ACC112 (cell line): ENCODE results near the gene SLC36A2.
"Not testable (repeated sequence)": the region's sequence is repeated elsewhere in the genome, so short reads cannot be mapped to it uniquely, and the experiment has no call there.

Source experiments
- H2AFZ ChIP-seq: fragments of 200-600 bp; sonication (generic); one replicate; pipeline ENCODE4 v1.6.0; 2017; ENCODE audit warnings: antibody characterized with exemption, low read length; ENCODE audit not compliant: unreplicated experiment
- H3K27ac ChIP-seq: fragments of 200-600 bp; sonication (generic); 2 replicates; pipeline ENCODE4 v1.5.1; 2014; ENCODE audit warnings: low read depth, mild to moderate bottlenecking, antibody characterized with exemption, low read length, moderate library complexity
- H3K27me3 ChIP-seq: fragments of 200-600 bp; sonication (generic); 2 replicates; pipeline ENCODE4 v1.6.1; 2014; ENCODE audit warnings: mild to moderate bottlenecking, antibody characterized with exemption, low read length, moderate library complexity, mixed read lengths; ENCODE audit not compliant: insufficient read depth
- H3K36me3 ChIP-seq: fragments of 200-600 bp; sonication (generic); 2 replicates; pipeline ENCODE4 v1.6.1; 2016; ENCODE audit warnings: mild to moderate bottlenecking, antibody characterized with exemption, low read length, moderate library complexity, mixed read lengths; ENCODE audit not compliant: insufficient read depth
- H3K4me1 ChIP-seq: fragments of 200-600 bp; sonication (generic); one replicate; pipeline ENCODE4 v1.6.1; 2016; ENCODE audit warnings: low read length, mixed read lengths; ENCODE audit not compliant: insufficient read depth, unreplicated experiment, control insufficient read depth
- H3K4me3 ChIP-seq: fragments of 200-600 bp; sonication (generic); 2 replicates; pipeline ENCODE4 v1.5.1; 2014; ENCODE audit warnings: mild to moderate bottlenecking, low read depth, low read length
- H3K79me2 ChIP-seq: fragments of 200-600 bp; sonication (generic); one replicate; pipeline ENCODE4 v1.6.0; 2016; ENCODE audit warnings: low read length; ENCODE audit not compliant: control insufficient read depth, unreplicated experiment, insufficient read depth

SLC36A2 gene

DNA sequence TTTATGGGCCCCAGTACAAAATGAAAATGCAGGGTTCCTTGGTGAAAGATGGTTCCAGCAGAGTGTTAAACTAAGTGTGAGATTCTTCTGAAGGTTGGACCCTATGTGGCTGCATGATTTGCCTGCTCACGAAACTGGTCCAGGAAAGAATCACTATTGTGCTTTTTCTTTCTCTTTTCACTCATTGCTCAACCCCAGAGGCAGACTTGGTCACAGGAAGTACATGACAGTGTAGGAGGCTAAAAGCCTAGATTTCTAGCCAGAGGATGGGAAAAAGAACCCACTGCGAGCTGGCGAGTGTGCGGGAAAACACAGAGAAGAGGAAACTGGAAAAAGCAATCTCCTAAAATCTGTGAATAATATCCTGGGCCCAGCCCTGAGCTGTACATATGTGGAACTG, 18.6 kb downstream of the SLC36A2 start:
- H3K27ac ChIP-seq = no peak overlapping the region
- no peaks in the 10 kb centered on the region for H3K36me3 ChIP-seq
- no peak overlapping the region for H3K4me3 ChIP-seq
- no peaks in the 10 kb centered on the region for H3K79me2 ChIP-seq
- peaks cover 61% of the 10 kb centered on the region for H3K27me3 ChIP-seq
- no peaks in the 10 kb centered on the region for H3K4me1 ChIP-seq
- no peak overlapping the region for H2AFZ ChIP-seq

DNA sequence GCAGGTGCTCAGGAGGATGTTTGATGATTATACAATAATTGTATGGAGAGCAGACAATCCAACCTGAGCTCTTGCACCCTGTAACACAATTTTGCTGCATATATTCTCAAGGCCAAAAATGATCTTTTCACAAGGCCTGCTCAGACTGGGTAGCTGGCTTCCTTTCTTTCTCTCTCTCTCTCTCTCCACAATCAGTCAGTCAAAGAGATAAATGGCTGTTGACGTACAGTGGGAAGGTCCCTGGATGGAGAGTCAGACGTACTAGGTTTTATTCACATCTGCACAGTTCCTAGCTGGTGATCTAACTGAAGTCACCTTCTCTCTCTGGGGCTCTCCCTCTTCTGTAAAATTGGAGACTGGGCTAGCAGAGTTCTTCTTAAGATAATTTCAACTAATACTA, 19.8 kb downstream of the SLC36A2 start:
- no peaks in the 10 kb centered on the region for H3K79me2 ChIP-seq
- H3K4me3 ChIP-seq = no peak overlapping the region
- H2AFZ ChIP-seq = no peak overlapping the region
- no peak overlapping the region for H3K27ac ChIP-seq
- H3K36me3 ChIP-seq = no peaks in the 10 kb centered on the region
- no peaks in the 10 kb centered on the region for H3K4me1 ChIP-seq
- peaks cover 64% of the 10 kb centered on the region for H3K27me3 ChIP-seq

DNA sequence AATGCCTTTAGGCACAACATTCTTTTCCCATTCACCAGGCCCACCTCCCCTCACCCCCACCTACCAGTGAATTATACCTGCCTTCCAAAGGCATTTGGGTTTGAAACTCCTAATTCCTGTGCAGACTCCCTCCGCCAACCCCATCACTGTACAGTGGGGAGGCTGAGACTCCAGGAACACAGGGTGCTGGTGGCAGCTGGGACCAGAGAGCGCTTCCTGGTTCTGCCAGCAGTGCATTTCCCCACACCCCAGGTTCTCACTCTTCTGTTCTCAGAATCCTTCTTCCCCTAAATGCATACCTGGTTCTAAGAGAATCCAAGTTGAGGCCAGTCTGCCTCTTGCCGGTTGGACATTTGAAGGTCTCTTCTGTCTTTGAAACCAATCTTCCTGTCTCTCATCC, 21.1 kb downstream of the SLC36A2 start:
- Histone ChIP-seq H3K27ac (no peak overlapping the region), H3K4me1 (no peaks in the 10 kb centered on the region), H2AFZ (no peak overlapping the region), H3K4me3 (no peak overlapping the region), H3K36me3 (no peaks in the 10 kb centered on the region), H3K79me2 (no peaks in the 10 kb centered on the region), H3K27me3 (peaks cover 65% of the 10 kb centered on the region)

GRCh38 chr5:151320481-151320880, 26.9 kb downstream of the SLC36A2 start:
- Histone ChIP-seq H3K36me3 (no peaks in the 10 kb centered on the region), H3K27ac (no peak overlapping the region), H3K4me1 (no peaks in the 10 kb centered on the region), H3K79me2 (no peaks in the 10 kb centered on the region), H2AFZ (no peak overlapping the region), H3K4me3 (no peak overlapping the region), H3K27me3 (peaks cover 20% of the 10 kb centered on the region)

- Histone ChIP-seq H3K27me3 (peaks cover 21% of the 10 kb centered on the region), H3K4me3 (no peak overlapping the region), H3K27ac (no peak overlapping the region), H2AFZ (no peak overlapping the region), H3K36me3 (no peaks in the 10 kb centered on the region), H3K4me1 (no peaks in the 10 kb centered on the region), H3K79me2 (no peaks in the 10 kb centered on the region)
These were observed 28.3 kb downstream of the SLC36A2 start for GRCh38 chr5:151318850-151319732.

DNA sequence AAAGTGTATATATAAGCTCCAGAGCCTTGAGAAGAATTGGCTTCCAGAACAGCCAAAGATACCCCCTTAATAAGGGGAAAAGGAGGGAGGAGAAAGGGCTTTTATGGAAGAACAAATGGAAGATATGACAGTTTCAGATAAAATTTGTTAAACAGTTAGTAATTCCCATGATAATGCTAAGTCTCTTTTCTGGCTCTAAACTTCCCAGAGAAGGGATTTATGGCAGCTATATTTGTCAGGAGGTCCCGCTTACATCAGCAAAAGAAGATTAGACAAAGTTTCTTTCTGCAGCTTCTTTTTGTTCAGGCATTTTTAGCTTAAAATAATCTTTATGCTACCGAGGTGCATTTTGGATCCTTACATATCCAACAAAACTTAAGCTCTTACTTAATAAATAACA, 29.5 kb downstream of the SLC36A2 start:
- Histone ChIP-seq H3K4me1 (no peaks in the 10 kb centered on the region), H2AFZ (no peak overlapping the region), H3K36me3 (no peaks in the 10 kb centered on the region), H3K27ac (no peak overlapping the region), H3K4me3 (no peak overlapping the region), H3K27me3 (peaks cover 28% of the 10 kb centered on the region), H3K79me2 (no peaks in the 10 kb centered on the region)

- peaks cover 29% of the 10 kb centered on the region for H3K27me3 ChIP-seq
- H3K4me1 ChIP-seq = no peaks in the 10 kb centered on the region
- no peak overlapping the region for H3K27ac ChIP-seq
- H3K79me2 ChIP-seq = no peaks in the 10 kb centered on the region
- no peak overlapping the region for H2AFZ ChIP-seq
- H3K36me3 ChIP-seq = no peaks in the 10 kb centered on the region
- H3K4me3 ChIP-seq = no peak overlapping the region
These were observed 31.3 kb downstream of the SLC36A2 start for GRCh38 chr5:151315998-151316597.

DNA sequence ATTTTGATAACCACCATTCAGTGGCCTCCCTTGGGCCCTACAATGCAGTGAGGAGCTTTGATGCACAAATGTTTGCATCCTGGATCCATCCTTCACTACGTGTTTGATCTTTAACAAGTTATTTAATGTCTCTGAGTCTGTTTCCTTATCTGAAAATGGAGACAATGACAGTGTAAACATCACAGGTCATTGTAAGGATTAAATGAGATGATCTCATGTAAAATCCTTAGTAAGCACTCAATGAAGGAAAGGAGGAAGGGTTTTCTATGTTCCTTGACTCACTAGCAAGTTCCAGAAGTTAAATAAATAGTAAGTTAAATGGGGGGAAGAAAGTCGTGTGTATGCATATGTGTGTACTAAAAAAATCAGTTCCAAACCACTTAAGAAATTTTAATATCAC, 34.0 kb downstream of the SLC36A2 start:
- H3K36me3 ChIP-seq = no peaks in the 10 kb centered on the region
- no peaks in the 10 kb centered on the region for H3K79me2 ChIP-seq
- H3K4me1 ChIP-seq = no peaks in the 10 kb centered on the region
- H3K27me3 ChIP-seq = peaks cover 36% of the 10 kb centered on the region
- no peak overlapping the region for H2AFZ ChIP-seq
- no peak overlapping the region for H3K27ac ChIP-seq
- no peak overlapping the region for H3K4me3 ChIP-seq

GRCh38 chr5:151312756-151313324, 34.5 kb downstream of the SLC36A2 start:
- no peak overlapping the region for H2AFZ ChIP-seq
- no peaks in the 10 kb centered on the region for H3K4me1 ChIP-seq
- no peak overlapping the region for H3K27ac ChIP-seq
- H3K79me2 ChIP-seq = no peaks in the 10 kb centered on the region
- H3K27me3 ChIP-seq = peaks cover 41% of the 10 kb centered on the region
- no peak overlapping the region for H3K4me3 ChIP-seq
- H3K36me3 ChIP-seq = no peaks in the 10 kb centered on the region

- Histone ChIP-seq H3K4me3 (no peak overlapping the region), H3K27me3 (peaks cover 57% of the 10 kb centered on the region), H2AFZ (no peak overlapping the region), H3K36me3 (no peaks in the 10 kb centered on the region), H3K27ac (no peak overlapping the region), H3K4me1 (no peaks in the 10 kb centered on the region), H3K79me2 (no peaks in the 10 kb centered on the region)
These were observed 36.4 kb downstream of the SLC36A2 start for GRCh38 chr5:151310932-151311331.

DNA sequence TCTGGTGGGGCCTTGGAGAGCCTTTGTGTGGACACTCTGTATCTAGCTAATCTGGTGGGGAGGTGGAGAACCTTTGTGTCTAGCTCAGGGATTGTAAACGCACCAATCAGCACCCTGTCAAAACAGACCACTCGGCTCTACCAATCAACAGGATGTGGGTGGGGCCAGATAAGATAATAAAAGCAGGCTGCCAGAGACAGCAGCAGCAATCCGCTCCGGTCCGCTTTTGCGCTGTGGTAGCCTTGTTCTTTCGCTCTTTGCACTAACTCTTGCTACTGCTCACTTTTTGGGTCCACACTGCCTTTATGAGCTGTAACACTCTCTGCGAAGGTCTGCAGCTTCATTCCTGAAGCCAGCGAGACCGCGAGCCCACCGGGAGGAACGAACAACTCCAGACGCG, 37.5 kb downstream of the SLC36A2 start:
- peaks cover 58% of the 10 kb centered on the region for H3K27me3 ChIP-seq
- not testable (repeated sequence) for H3K79me2 ChIP-seq, H2AFZ ChIP-seq, H3K36me3 ChIP-seq, H3K4me3 ChIP-seq, H3K4me1 ChIP-seq, H3K27ac ChIP-seq
